HepG2 (cell line): Measurements from ENCODE around the gene FER1L5. TPM values are rescaled to one million over a fixed set of nuclear protein-coding genes. Genes with fewer than 3 reads are reported as not detected.
A peak's percentile ranks its signal among the peaks of the same experiment; 100 is the strongest.

Source experiments
- ATAC-seq: fragments of 200-7000 bp; cut with Tn5 transposase; 3 replicates; pipeline ENCODE4 v1.9.1; 2020; ENCODE audit warnings: mild to moderate bottlenecking, moderate library complexity
- BruUV-seq: library from RNA; stranded (reverse); fragments of 400-500 nt; replicated peaks from 2 replicates; lab custom pipeline; 2021; lab: Mats Ljungman, UMichigan
- CTCF ChIA-PET: fragments of 300-600 bp; formaldehyde crosslinking; extraction: SDS; loops from one replicate; lab custom pipeline; 2021; ENCODE audit warnings: low total read pairs, inconsistent platforms, low intra/inter-chr PET ratio; lab: Yijun Ruan, JAX
- POLR2A ChIA-PET: fragments of 350-600 bp; sonication (Branson Sonifier 250); formaldehyde crosslinking; loops from one replicate; lab custom pipeline; 2020; ENCODE audit warnings: antibody characterized with exemption, inconsistent platforms; lab: Yijun Ruan, JAX
- DNase-seq: peaks from one replicate; pipeline ENCODE4 v3.0.0-alpha.2; 2015; ENCODE audit warnings: low spot score
- FAIRE-seq: peaks from 3 replicates; lab custom pipeline; 2011; peaks lifted over from hg19 to GRCh38; lab: Jason Lieb, UNC
- H2AFZ ChIP-seq: one replicate; pipeline ENCODE4 v1.6.1; 2011; ENCODE audit warnings: low read length, inconsistent platforms
- H3K27ac ChIP-seq: fragments of 300-600 bp; 3 replicates; pipeline ENCODE4 v1.8.0; 2011; ENCODE audit warnings: mixed run types, mild to moderate bottlenecking, mixed read lengths, low read length, inconsistent platforms; ENCODE audit not compliant: insufficient read depth; ENCODE audit errors: extremely low read length
- H3K27me3 ChIP-seq, 2 experiments: fragments of 200-600 bp in 1 of 2; 2 replicates in 1 of 2; 3 replicates in 1 of 2; pipeline versions ENCODE4 v1.6.0 to v1.8.0; 2011; ENCODE audit warnings: low read length in 2 of 2, mild to moderate bottlenecking in 2 of 2, moderate library complexity in 2 of 2, inconsistent platforms in 1 of 2; ENCODE audit not compliant: insufficient read depth in 2 of 2, control insufficient read depth in 1 of 2
- H3K36me3 ChIP-seq, 2 experiments: fragments of 200-600 bp in 1 of 2; replicated peaks in 1 of 2; 2 replicates in 1 of 2; 3 replicates in 1 of 2; pipeline versions ENCODE4 v1.5.1 to v1.8.0; 2011; ENCODE audit warnings: low read length in 2 of 2, inconsistent platforms in 1 of 2; ENCODE audit not compliant: insufficient read depth in 2 of 2, control insufficient read depth in 1 of 2
- H3K4me1 ChIP-seq: 2 replicates; pipeline ENCODE4 v1.5.1; 2012; ENCODE audit warnings: low read length, inconsistent platforms; ENCODE audit not compliant: insufficient read depth
- H3K4me2 ChIP-seq: 2 replicates; pipeline ENCODE4 v1.6.0; 2011; ENCODE audit warnings: low read depth, low read length, inconsistent platforms
- H3K4me3 ChIP-seq, 3 experiments: fragments of 200-600 bp in 1 of 3; sonication (generic), shearing (Covaris generic) in 1 of 3; replicated peaks in 1 of 3; 2 replicates each; pipeline ENCODE4 v1.5.1; 2011 to 2016; ENCODE audit warnings: low read length in 3 of 3, inconsistent platforms in 2 of 3, low read depth in 2 of 3, mild to moderate bottlenecking in 2 of 3, control low read depth in 1 of 3, mixed read lengths in 1 of 3; ENCODE audit not compliant: insufficient read depth in 1 of 3
- H3K79me2 ChIP-seq: one replicate; pipeline ENCODE4 v1.6.1; 2011; ENCODE audit warnings: low read length, inconsistent platforms; ENCODE audit not compliant: insufficient read depth
- H3K9ac ChIP-seq: 2 replicates; pipeline ENCODE4 v1.6.0; 2011; ENCODE audit warnings: mild to moderate bottlenecking, low read depth, low read length, inconsistent platforms; ENCODE audit not compliant: insufficient read depth
- H3K9me3 ChIP-seq: 2 replicates; pipeline ENCODE4 v1.5.1; 2012; ENCODE audit warnings: mild to moderate bottlenecking, low read length
- H4K20me1 ChIP-seq: 2 replicates; pipeline ENCODE4 v1.6.0; 2011; ENCODE audit warnings: inconsistent platforms, mild to moderate bottlenecking, low read length, moderate library complexity; ENCODE audit not compliant: insufficient read depth
- EED ChIP-seq: sonication (generic); formaldehyde crosslinking; IDR thresholded peaks from 2 replicates; pipeline ENCODE4 v1.5.0; 2020; ENCODE audit warnings: mild to moderate bottlenecking, missing genetic modification reagents
- ELF3 ChIP-seq: IDR thresholded peaks from 2 replicates; pipeline ENCODE4 v1.6.1; 2016; ENCODE audit warnings: missing genetic modification reagents, missing compliant biosample characterization
- NCOA5 ChIP-seq: sonication (generic); formaldehyde crosslinking; IDR thresholded peaks from 2 replicates; pipeline ENCODE4 v1.4.0; 2020; ENCODE audit warnings: missing genetic modification reagents
- SAFB2 ChIP-seq: sonication (generic); formaldehyde crosslinking; IDR thresholded peaks from 2 replicates; pipeline ENCODE4 v1.5.1; 2020; ENCODE audit warnings: missing genetic modification reagents, low read depth, mild to moderate bottlenecking, borderline replicate concordance
- SMYD3 ChIP-seq: sonication (generic); formaldehyde crosslinking; IDR thresholded peaks from 2 replicates; pipeline ENCODE4 v1.8.1; 2023; ENCODE audit warnings: mild to moderate bottlenecking, missing genetic modification reagents
- STAT5B ChIP-seq: sonication (generic); formaldehyde crosslinking; IDR thresholded peaks from 2 replicates; pipeline ENCODE4 v1.4.0; 2020; ENCODE audit warnings: missing genetic modification reagents
- ZBTB21 ChIP-seq: sonication (generic); formaldehyde crosslinking; IDR thresholded peaks from 2 replicates; pipeline ENCODE4 v1.4.0; 2020; ENCODE audit warnings: missing genetic modification reagents
- ZC3H4 ChIP-seq: sonication (generic); formaldehyde crosslinking; IDR thresholded peaks from 2 replicates; pipeline ENCODE4 v1.4.0; 2020; ENCODE audit warnings: missing genetic modification reagents, borderline replicate concordance
- ZEB1 ChIP-seq: IDR thresholded peaks from 2 replicates; pipeline ENCODE4 v1.6.1; 2012; ENCODE audit warnings: mild to moderate bottlenecking, low read depth, inconsistent platforms; ENCODE audit not compliant: insufficient replicate concordance
- ZMYM3 ChIP-seq: sonication (generic); formaldehyde crosslinking; IDR thresholded peaks from 2 replicates; pipeline ENCODE4 v1.5.1; 2020; ENCODE audit warnings: mild to moderate bottlenecking, missing genetic modification reagents
- ZNF264 ChIP-seq: sonication (generic); formaldehyde crosslinking; IDR thresholded peaks from 2 replicates; pipeline ENCODE4 v1.4.0; 2020; ENCODE audit warnings: missing genetic modification reagents
- ZNF562 ChIP-seq: sonication (generic); formaldehyde crosslinking; IDR thresholded peaks from 2 replicates; pipeline ENCODE4 v1.8.0; 2022; ENCODE audit warnings: missing genetic modification reagents, borderline replicate concordance
- WGBS: methylation state at CpG from one replicate; pipeline ENCODE4 v1.1.6; 2017; ENCODE audit warnings: low lambda C conversion rate; 5-methylcytosine and 5-hydroxymethylcytosine counted together
- in situ Hi-C: cut with HindIII; loops from 2 replicates; pipeline ENCODE4 v1.10.0; 2017; ENCODE audit warnings: low pct_unique_long_range_greater_than_20kb; ENCODE audit not compliant: extremely low pct_ligation_motif_present
- intact Hi-C: fragments of 100-400 bp; cut with micrococcal nuclease; formaldehyde crosslinking; loops from one replicate; pipeline ENCODE4 v1.10.0; 2022; ENCODE audit not compliant: unreplicated experiment
- polyA plus RNA-seq, 8 experiments: library from polyadenylated mRNA; depleted of rRNA in 3 of 8; stranded (reverse) in 7 of 8; unstranded in 1 of 8; fragments of >200 nt; fragmentation: Illumina TruSeq in 4 of 8; extraction: Trizol in 4 of 8; gene quantifications; 2 replicates each; pipeline versions ENCODE4 v1.2.1 to v1.2.3, GENCODE V29; 2011 to 2016; ENCODE audit warnings: low read depth in 4 of 8, missing spikeins in 1 of 8, mixed read lengths in 1 of 8; ENCODE audit not compliant: insufficient read depth in 1 of 8
- total RNA-seq, 5 experiments: library from RNA; depleted of rRNA; stranded (reverse); fragments of >200 nt; fragmentation: Illumina TruSeq; extraction: Trizol; gene quantifications; 2 replicates each; pipeline ENCODE4 v1.2.3, GENCODE V29; 2016; ENCODE audit warnings: low read depth in 1 of 5
- TF ChIP-seq, protein P1 (sequence below): sonication (generic); formaldehyde crosslinking; IDR thresholded peaks from 2 replicates; pipeline ENCODE4 v1.8.0; 2022; ENCODE audit warnings: mild to moderate bottlenecking, missing genetic modification reagents, moderate library complexity
- TF ChIP-seq, protein P2 (sequence below): sonication (generic); formaldehyde crosslinking; IDR thresholded peaks from 2 replicates; pipeline ENCODE4 v1.8.1; 2023; ENCODE audit warnings: mild to moderate bottlenecking, missing genetic modification reagents
- TF ChIP-seq, protein P3 (sequence below): sonication (generic); formaldehyde crosslinking; IDR thresholded peaks from 2 replicates; pipeline ENCODE4 v1.4.0; 2020; ENCODE audit warnings: missing genetic modification reagents

Gene FER1L5
- total and polyA plus RNA-seq, 2 of the 13 experiments (the other 11 are each of a cell fraction or from before 2014, with no cell fraction given): 0.02 to 0.08 TPM

DNA sequence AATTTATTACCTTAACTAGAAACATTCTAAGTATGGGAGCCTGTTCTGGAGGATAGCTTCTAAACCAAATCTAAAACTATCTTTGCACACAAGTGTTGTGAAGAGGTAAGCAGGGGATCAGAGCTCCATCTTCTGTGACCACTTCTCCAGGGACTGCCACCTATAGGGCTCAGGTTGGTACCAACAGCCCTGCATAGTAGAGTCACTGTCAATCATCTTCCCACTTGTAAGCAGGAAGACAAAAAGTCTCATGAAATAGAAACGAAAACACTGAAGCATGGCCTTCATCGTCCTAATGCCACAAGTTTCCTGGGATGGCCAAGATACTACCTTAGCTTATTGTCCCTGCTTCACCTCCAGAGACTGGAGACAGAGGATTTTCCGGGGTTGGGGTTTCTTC is 48.3 kb upstream of the FER1L5 start:
- POLR2A ChIA-PET: interaction anchor here (0.9 kb wide), 1 partner anchor 320 kb away, joined by 3 read pairs; no protein-coding TSS in a partner anchor
- H3K79me2 ChIP-seq: no peaks in the 10 kb centered on the region
- CTCF ChIA-PET: no interaction called here
- H3K4me2 ChIP-seq: no peak overlapping the region
- BruUV-seq: TSS peak; percentile 19
- no peaks in the 10 kb centered on the region for H3K27me3 ChIP-seq
- TF ChIP-seq EED (CRISPR knock-in tag) (no peak), ZBTB21 (CRISPR knock-in tag) (no peak), ZMYM3 (no peak), ZC3H4 (no peak), SMYD3 (CRISPR knock-in tag) (no peak), ZNF264 (CRISPR knock-in tag) (no peak), ELF3 (CRISPR knock-in tag) (no peak), NCOA5 (no peak), ZNF562 (CRISPR knock-in tag) (no peak), STAT5B (CRISPR knock-in tag) (no peak), ZEB1 (no peak), SAFB2 (no peak)
- TF ChIP-seq, protein P1, sequence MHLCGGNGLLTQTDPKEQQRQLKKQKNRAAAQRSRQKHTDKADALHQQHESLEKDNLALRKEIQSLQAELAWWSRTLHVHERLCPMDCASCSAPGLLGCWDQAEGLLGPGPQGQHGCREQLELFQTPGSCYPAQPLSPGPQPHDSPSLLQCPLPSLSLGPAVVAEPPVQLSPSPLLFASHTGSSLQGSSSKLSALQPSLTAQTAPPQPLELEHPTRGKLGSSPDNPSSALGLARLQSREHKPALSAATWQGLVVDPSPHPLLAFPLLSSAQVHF (CRISPR knock-in tag): no peak
- TF ChIP-seq, protein P2, sequence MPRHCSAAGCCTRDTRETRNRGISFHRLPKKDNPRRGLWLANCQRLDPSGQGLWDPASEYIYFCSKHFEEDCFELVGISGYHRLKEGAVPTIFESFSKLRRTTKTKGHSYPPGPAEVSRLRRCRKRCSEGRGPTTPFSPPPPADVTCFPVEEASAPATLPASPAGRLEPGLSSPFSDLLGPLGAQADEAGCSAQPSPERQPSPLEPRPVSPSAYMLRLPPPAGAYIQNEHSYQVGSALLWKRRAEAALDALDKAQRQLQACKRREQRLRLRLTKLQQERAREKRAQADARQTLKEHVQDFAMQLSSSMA (CRISPR knock-in tag): no peak
- TF ChIP-seq, protein P3, sequence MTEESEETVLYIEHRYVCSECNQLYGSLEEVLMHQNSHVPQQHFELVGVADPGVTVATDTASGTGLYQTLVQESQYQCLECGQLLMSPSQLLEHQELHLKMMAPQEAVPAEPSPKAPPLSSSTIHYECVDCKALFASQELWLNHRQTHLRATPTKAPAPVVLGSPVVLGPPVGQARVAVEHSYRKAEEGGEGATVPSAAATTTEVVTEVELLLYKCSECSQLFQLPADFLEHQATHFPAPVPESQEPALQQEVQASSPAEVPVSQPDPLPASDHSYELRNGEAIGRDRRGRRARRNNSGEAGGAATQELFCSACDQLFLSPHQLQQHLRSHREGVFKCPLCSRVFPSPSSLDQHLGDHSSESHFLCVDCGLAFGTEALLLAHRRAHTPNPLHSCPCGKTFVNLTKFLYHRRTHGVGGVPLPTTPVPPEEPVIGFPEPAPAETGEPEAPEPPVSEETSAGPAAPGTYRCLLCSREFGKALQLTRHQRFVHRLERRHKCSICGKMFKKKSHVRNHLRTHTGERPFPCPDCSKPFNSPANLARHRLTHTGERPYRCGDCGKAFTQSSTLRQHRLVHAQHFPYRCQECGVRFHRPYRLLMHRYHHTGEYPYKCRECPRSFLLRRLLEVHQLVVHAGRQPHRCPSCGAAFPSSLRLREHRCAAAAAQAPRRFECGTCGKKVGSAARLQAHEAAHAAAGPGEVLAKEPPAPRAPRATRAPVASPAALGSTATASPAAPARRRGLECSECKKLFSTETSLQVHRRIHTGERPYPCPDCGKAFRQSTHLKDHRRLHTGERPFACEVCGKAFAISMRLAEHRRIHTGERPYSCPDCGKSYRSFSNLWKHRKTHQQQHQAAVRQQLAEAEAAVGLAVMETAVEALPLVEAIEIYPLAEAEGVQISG (CRISPR knock-in tag): no peak
- no peak for DNase-seq
- FAIRE-seq: no peak
- H3K4me1 ChIP-seq: peaks cover 10% of the 10 kb centered on the region
- no peak overlapping the region for H2AFZ ChIP-seq
- peaks cover 26 to 73% of the 10 kb centered on the region in 2 experiments for H3K36me3 ChIP-seq
- H3K9me3 ChIP-seq: no peaks in the 10 kb centered on the region
- no peak overlapping the region for H3K4me3 ChIP-seq
- H3K27ac ChIP-seq: no peak overlapping the region
- no peak for ATAC-seq
- H4K20me1 ChIP-seq: no peaks in the 10 kb centered on the region
- intact Hi-C loops (no loop called here), in situ Hi-C loops (no loop called here)
- H3K9ac ChIP-seq: no peak overlapping the region
- WGBS: 94% methylated on average over 3 of the region's 3 CpGs
